H1 (cell line): ENCODE measurements around the gene FOLR1. TPM values are rescaled to one million over a fixed set of nuclear protein-coding genes. Genes with fewer than 3 reads are reported as not detected.

Experiments used
- BACH1 ChIP-seq: IDR thresholded peaks from 2 replicates; pipeline ENCODE4 v1.6.1; 2012; ENCODE audit warnings: low read length, improper control_type of control experiment
- CHD2 ChIP-seq: IDR thresholded peaks from 2 replicates; pipeline ENCODE4 v1.6.1; 2012; ENCODE audit warnings: low read length, improper control_type of control experiment
- EP300 ChIP-seq, 2 experiments: IDR thresholded peaks; 1 replicate in 1 of 2; 2 replicates in 1 of 2; pipeline ENCODE4 v1.6.1; 2011 to 2012; ENCODE audit warnings: low read depth in 2 of 2, low read length in 2 of 2, mild to moderate bottlenecking in 2 of 2, borderline replicate concordance in 1 of 2, inconsistent platforms in 1 of 2, moderate library complexity in 1 of 2
- RBBP5 ChIP-seq: IDR thresholded peaks from 2 replicates; pipeline ENCODE4 v1.7.1; 2012; ENCODE audit warnings: low read depth, mild to moderate bottlenecking, inconsistent platforms, low read length, moderate library complexity, borderline replicate concordance
- SAP30 ChIP-seq: fragments of 300-600 bp; sonication (generic); IDR thresholded peaks from 2 replicates; pipeline ENCODE4 v1.7.1; 2012; ENCODE audit warnings: low read length, moderate library complexity, mild to moderate bottlenecking, inconsistent platforms; ENCODE audit not compliant: insufficient read depth, insufficient replicate concordance
- SIX5 ChIP-seq: IDR thresholded peaks from 2 replicates; pipeline ENCODE4 v1.6.1; 2011; ENCODE audit warnings: mild to moderate bottlenecking, low read depth, low read length
- TBP ChIP-seq: IDR thresholded peaks from 2 replicates; pipeline ENCODE4 v1.6.1; 2011; ENCODE audit warnings: low read depth, low read length, improper control_type of control experiment
- polyA plus RNA-seq, 7 experiments: library from polyadenylated mRNA; depleted of rRNA in 3 of 7; stranded (reverse) in 5 of 7; unstranded in 2 of 7; fragments of >200 nt in 5 of 7; fragments of 200-250 nt in 2 of 7; gene quantifications; 1 replicate in 5 of 7; 2 replicates in 1 of 7; 4 replicates in 1 of 7; pipeline versions ENCODE4 v1.2.1 to v1.2.3, GENCODE V29; 2011 to 2013; ENCODE audit warnings: missing spikeins in 2 of 7, mixed read lengths in 2 of 7
- total RNA-seq: library from RNA; stranded (reverse); fragmentation: NEBNext Ultra II Directional; extraction: Animal tissue kit (Norgen Biotek cat#: 25700); gene quantifications from 2 replicates; pipeline ENCODE4 v1.2.1, GENCODE V29; 2021

FOLR1 gene
- total and polyA plus RNA-seq, 2 of the 8 experiments (the other 6 are each of a cell fraction or from before 2014, with no cell fraction given): 1.3 TPM; not detected in 1

GRCh38 chr11:72221386-72222075, 29.6 kb downstream of the FOLR1 start (continued):
- no peak for TF ChIP-seq RBBP5
- TF ChIP-seq TBP: no peak
- TF ChIP-seq SIX5: no peak
- TF ChIP-seq CHD2: no peak
- no peak for TF ChIP-seq EP300 (IDR thresholded peaks at IDR 0.05; ENCODE audit: borderline replicate concordance in 1 of 2, low read depth in 2 of 2, low read length in 2 of 2)
- no peak for TF ChIP-seq SAP30
- no peak for TF ChIP-seq BACH1
